CD14-positive monocyte (primary cell): ENCODE measurements around the gene MED12L. TPM values are rescaled to one million over a fixed set of nuclear protein-coding genes. Genes with fewer than 3 reads are reported as not detected.

Experiments
- DNase-seq, 3 donors: peaks; one replicate each; pipeline ENCODE4 v3.0.0-alpha.2; 2011 to 2022
- H2AFZ ChIP-seq: 2 replicates; pipeline ENCODE4 v1.6.0; 2012; ENCODE audit warnings: mild to moderate bottlenecking, low read depth, low read length, inconsistent platforms; ENCODE audit not compliant: insufficient read depth, poor library complexity, severe bottlenecking
- H3K27ac ChIP-seq, 2 donors: 1 replicate in 1 of 2; 2 replicates in 1 of 2; pipeline ENCODE4 v1.5.1; 2012 to 2013; ENCODE audit warnings: low read length in 2 of 2, control low read depth in 1 of 2, inconsistent platforms in 1 of 2, low read depth in 1 of 2, mild to moderate bottlenecking in 1 of 2
- H3K27me3 ChIP-seq, 2 donors: one replicate each; pipeline versions ENCODE4 v1.6.0 to v1.6.1; 2011 to 2013; ENCODE audit warnings: low read length in 2 of 2; ENCODE audit not compliant: control insufficient read depth in 2 of 2, insufficient read depth in 2 of 2
- H3K36me3 ChIP-seq, 2 donors: replicated peaks in 1 of 2; 1 replicate in 1 of 2; 2 replicates in 1 of 2; pipeline versions ENCODE4 v1.5.1 to v1.6.1; 2012 to 2013; ENCODE audit warnings: low read length in 2 of 2, control low read depth in 1 of 2, inconsistent platforms in 1 of 2, mild to moderate bottlenecking in 1 of 2; ENCODE audit not compliant: insufficient read depth in 2 of 2, control insufficient read depth in 1 of 2
- H3K4me1 ChIP-seq, 2 donors: 1 replicate in 1 of 2; 2 replicates in 1 of 2; pipeline versions ENCODE4 v1.5.1 to v1.6.1; 2012 to 2013; ENCODE audit warnings: low read length in 2 of 2, control low read depth in 1 of 2, inconsistent platforms in 1 of 2, mild to moderate bottlenecking in 1 of 2, moderate library complexity in 1 of 2; ENCODE audit not compliant: insufficient read depth in 2 of 2, control insufficient read depth in 1 of 2
- H3K4me2 ChIP-seq: replicated peaks from 2 replicates; pipeline ENCODE3; 2012; ENCODE audit warnings: low read length, moderate library complexity, mild to moderate bottlenecking; ENCODE audit not compliant: poor library complexity, severe bottlenecking; ENCODE audit errors: extremely low read depth
- H3K4me3 ChIP-seq, 3 experiments: fragments of 200-600 bp in 1 of 3; sonication (generic) in 1 of 3; replicated peaks in 1 of 3; 1 replicate in 2 of 3; 2 replicates in 1 of 3; pipeline ENCODE4 v1.5.1; 2011 to 2013; ENCODE audit warnings: low read length in 3 of 3, mild to moderate bottlenecking in 3 of 3, control low read depth in 2 of 3, low read depth in 2 of 3, inconsistent platforms in 1 of 3, moderate library complexity in 1 of 3
- H3K79me2 ChIP-seq: 2 replicates; pipeline ENCODE4 v1.6.0; 2012; ENCODE audit warnings: mild to moderate bottlenecking, control low read depth, inconsistent platforms, low read length, moderate library complexity; ENCODE audit not compliant: insufficient read depth
- H3K9ac ChIP-seq: 2 replicates; pipeline ENCODE4 v1.6.0; 2017; ENCODE audit warnings: low read length, mild to moderate bottlenecking; ENCODE audit not compliant: insufficient read depth, poor library complexity, severe bottlenecking
- H3K9me3 ChIP-seq, 2 donors: replicated peaks in 1 of 2; 1 replicate in 1 of 2; 2 replicates in 1 of 2; pipeline versions ENCODE4 v1.5.1 to v1.6.1; 2012 to 2013; ENCODE audit warnings: low read length in 2 of 2, control low read depth in 1 of 2; ENCODE audit not compliant: control insufficient read depth in 1 of 2, insufficient read depth in 1 of 2
- H4K20me1 ChIP-seq: 2 replicates; pipeline ENCODE4 v1.6.0; 2012; ENCODE audit warnings: mild to moderate bottlenecking, low read length, control low read depth, moderate library complexity; ENCODE audit not compliant: insufficient read depth
- H3K27ac Mint-ChIP-seq, 7 donors: one replicate each; pipeline ENCODE4 v1.8.0; 2020; ENCODE audit warnings: mild to moderate bottlenecking in 7 of 7, mixed read lengths in 7 of 7, moderate library complexity in 6 of 7, inconsistent platforms in 2 of 7
- H3K27me3 Mint-ChIP-seq, 3 donors: one replicate each; pipeline ENCODE4 v1.8.0; 2021 to 2022; ENCODE audit warnings: low read depth in 3 of 3, mild to moderate bottlenecking in 3 of 3, mixed read lengths in 3 of 3, moderate library complexity in 3 of 3, inconsistent platforms in 1 of 3
- H3K36me3 Mint-ChIP-seq, 2 donors: one replicate each; pipeline ENCODE4 v1.8.0; 2020; ENCODE audit warnings: mixed read lengths in 2 of 2, inconsistent platforms in 1 of 2, mild to moderate bottlenecking in 1 of 2
- H3K4me1 Mint-ChIP-seq: one replicate; pipeline ENCODE4 v1.8.0; 2020; ENCODE audit warnings: mild to moderate bottlenecking, mixed read lengths
- H3K4me3 Mint-ChIP-seq, 2 donors: one replicate each; pipeline ENCODE4 v1.8.0; 2020; ENCODE audit warnings: mild to moderate bottlenecking in 2 of 2, mixed read lengths in 2 of 2, moderate library complexity in 1 of 2
- H3K9me3 Mint-ChIP-seq, 7 donors: one replicate each; pipeline ENCODE4 v1.8.0; 2020 to 2022; ENCODE audit warnings: mixed read lengths in 7 of 7, mild to moderate bottlenecking in 6 of 7, moderate library complexity in 6 of 7, inconsistent platforms in 2 of 7
- CTCF ChIP-seq: fragments of 200-600 bp; IDR thresholded peaks from one replicate; pipeline ENCODE4 v1.8.0; 2022; ENCODE audit warnings: antibody characterized with exemption, mild to moderate bottlenecking
- WGBS: methylation state at CpG from one replicate; pipeline ENCODE4 v1.1.5; 2013; ENCODE audit warnings: missing lambda C conversion rate; ENCODE audit not compliant: insufficient coverage; 5-methylcytosine and 5-hydroxymethylcytosine counted together
- intact Hi-C, 2 donors: fragments of 100-400 bp; cut with micrococcal nuclease; formaldehyde crosslinking; loops; one replicate each; pipeline versions ENCODE4 v1.15.0 to v1.15.1; 2023
- polyA plus RNA-seq, 3 donors: library from polyadenylated mRNA; depleted of rRNA in 1 of 3; unstranded in 2 of 3; stranded (reverse) in 1 of 3; fragments of 300-500 nt in 2 of 3; fragments of >200 nt in 1 of 3; fragmentation: Illumina TruSeq in 2 of 3; gene quantifications; 1 replicate in 2 of 3; 2 replicates in 1 of 3; pipeline ENCODE4 v1.2.3, GENCODE V29; 2012 to 2021

The MED12L gene
- polyA plus RNA-seq, 3 donors: 0.12 to 0.29 TPM; not detected in 1

- no peak overlapping the region for H3K9ac ChIP-seq
- no peak overlapping the region for H3K4me2 ChIP-seq
- Mint-ChIP-seq H3K4me1 (no peaks in the 10 kb centered on the region), H3K9me3 (peaks cover 0 to 3% (median 0%) of the 10 kb centered on the region in 7 donors), H3K4me3 (no peak overlapping the region), H3K27ac (no peak overlapping the region), H3K36me3 (no peaks in the 10 kb centered on the region), H3K27me3 (peaks cover 0 to 3% (median 1%) of the 10 kb centered on the region in 3 donors)
- H3K4me3 ChIP-seq: no peak overlapping the region
- intact Hi-C loops: no loop called here
- no peaks in the 10 kb centered on the region for H3K36me3 ChIP-seq
- no peak overlapping the region for H2AFZ ChIP-seq
- peaks cover 4 to 5% of the 10 kb centered on the region in 2 donors for H3K27me3 ChIP-seq
- H3K9me3 ChIP-seq: no peaks in the 10 kb centered on the region
- H3K4me1 ChIP-seq: no peaks in the 10 kb centered on the region
- H3K79me2 ChIP-seq: no peaks in the 10 kb centered on the region
- no peaks in the 10 kb centered on the region for H4K20me1 ChIP-seq
- DNase-seq: peak in 1 of 3 donors; percentile 15
- no CpG with 5 or more reads among the region's 1 CpG for WGBS
- TF ChIP-seq CTCF: no peak
- H3K27ac ChIP-seq: no peak overlapping the region
Observed at GRCh38 chr3:151467069-151467468, 381.6 kb downstream of the MED12L start.

- DNase-seq: peak; percentile 29 to 62 (median 55)
- Mint-ChIP-seq H3K9me3 (peaks cover 0 to 3% (median 0%) of the 10 kb centered on the region in 7 donors), H3K27me3 (no peaks in the 10 kb centered on the region), H3K36me3 (no peaks in the 10 kb centered on the region), H3K27ac (peak overlapping the region in 1 of 7 donors; percentile 50), H3K4me3 (no peak overlapping the region), H3K4me1 (no peaks in the 10 kb centered on the region)
- intact Hi-C loops: no loop called here
- peak; percentile 94 for TF ChIP-seq CTCF
- Histone ChIP-seq H4K20me1 (no peaks in the 10 kb centered on the region), H3K79me2 (no peaks in the 10 kb centered on the region), H3K36me3 (no peaks in the 10 kb centered on the region), H3K9me3 (no peaks in the 10 kb centered on the region), H3K27ac (no peak overlapping the region), H3K4me1 (no peaks in the 10 kb centered on the region), H3K4me2 (no peak overlapping the region), H2AFZ (no peak overlapping the region), H3K4me3 (no peak overlapping the region), H3K9ac (no peak overlapping the region), H3K27me3 (no peaks in the 10 kb centered on the region)
- WGBS: 100% methylated on average over 1 of the region's 9 CpGs
Observed at GRCh38 chr3:151468284-151468917, 382.9 kb downstream of the MED12L start.
